ENCODE measurements around the gene SPEN.
"Not testable (repeated sequence)": the region's sequence is repeated elsewhere in the genome, so short reads cannot be mapped to it uniquely, and the experiment has no call there.

GRCh38 chr1:15977947-15978346, 130.4 kb downstream of the SPEN start:
- not testable (repeated sequence) for TF ChIP-seq REST (IDR thresholded peaks at IDR 0.05; ENCODE audit: unreplicated experiment); EZH2phosphoT487 (IDR thresholded peaks at IDR 0.05; ENCODE audit: unreplicated experiment); POLR2AphosphoS5 (IDR thresholded peaks at IDR 0.05; ENCODE audit: low read depth); JUNB (IDR thresholded peaks at IDR 0.05; ENCODE audit: unreplicated experiment); ZNF331 (CRISPR knock-in tag; IDR thresholded peaks at IDR 0.05; ENCODE audit: low read depth); EZH2 (IDR thresholded peaks at IDR 0.05; ENCODE audit: low read depth, unreplicated experiment); CREB1 (CRISPR knock-in tag; IDR thresholded peaks at IDR 0.05; ENCODE audit: low read depth)
- TF ChIP-seq, protein P1, sequence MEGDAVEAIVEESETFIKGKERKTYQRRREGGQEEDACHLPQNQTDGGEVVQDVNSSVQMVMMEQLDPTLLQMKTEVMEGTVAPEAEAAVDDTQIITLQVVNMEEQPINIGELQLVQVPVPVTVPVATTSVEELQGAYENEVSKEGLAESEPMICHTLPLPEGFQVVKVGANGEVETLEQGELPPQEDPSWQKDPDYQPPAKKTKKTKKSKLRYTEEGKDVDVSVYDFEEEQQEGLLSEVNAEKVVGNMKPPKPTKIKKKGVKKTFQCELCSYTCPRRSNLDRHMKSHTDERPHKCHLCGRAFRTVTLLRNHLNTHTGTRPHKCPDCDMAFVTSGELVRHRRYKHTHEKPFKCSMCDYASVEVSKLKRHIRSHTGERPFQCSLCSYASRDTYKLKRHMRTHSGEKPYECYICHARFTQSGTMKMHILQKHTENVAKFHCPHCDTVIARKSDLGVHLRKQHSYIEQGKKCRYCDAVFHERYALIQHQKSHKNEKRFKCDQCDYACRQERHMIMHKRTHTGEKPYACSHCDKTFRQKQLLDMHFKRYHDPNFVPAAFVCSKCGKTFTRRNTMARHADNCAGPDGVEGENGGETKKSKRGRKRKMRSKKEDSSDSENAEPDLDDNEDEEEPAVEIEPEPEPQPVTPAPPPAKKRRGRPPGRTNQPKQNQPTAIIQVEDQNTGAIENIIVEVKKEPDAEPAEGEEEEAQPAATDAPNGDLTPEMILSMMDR (conservative IDR thresholded peaks at IDR 0.05; ENCODE audit: low read depth in 2 of 2), result not testable (repeated sequence)
- TF ChIP-seq, protein P2, sequence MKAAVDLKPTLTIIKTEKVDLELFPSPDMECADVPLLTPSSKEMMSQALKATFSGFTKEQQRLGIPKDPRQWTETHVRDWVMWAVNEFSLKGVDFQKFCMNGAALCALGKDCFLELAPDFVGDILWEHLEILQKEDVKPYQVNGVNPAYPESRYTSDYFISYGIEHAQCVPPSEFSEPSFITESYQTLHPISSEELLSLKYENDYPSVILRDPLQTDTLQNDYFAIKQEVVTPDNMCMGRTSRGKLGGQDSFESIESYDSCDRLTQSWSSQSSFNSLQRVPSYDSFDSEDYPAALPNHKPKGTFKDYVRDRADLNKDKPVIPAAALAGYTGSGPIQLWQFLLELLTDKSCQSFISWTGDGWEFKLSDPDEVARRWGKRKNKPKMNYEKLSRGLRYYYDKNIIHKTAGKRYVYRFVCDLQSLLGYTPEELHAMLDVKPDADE (IDR thresholded peaks at IDR 0.05), result not testable (repeated sequence)

Measured in GM23338 (cell line).